ENCODE measurements around the gene NCOA4. TPM values are rescaled to one million over a fixed set of nuclear protein-coding genes. Genes with fewer than 3 reads are reported as not detected.

Gene NCOA4
- total RNA-seq, 1 experiment from 2014 or later = 68.0 TPM

GRCh38 chr10:46001187-46001756 is 29.2 kb downstream of the NCOA4 start:
- Histone ChIP-seq H3K27me3 (ENCODE audit: insufficient read depth, low read length) (no peaks in the 10 kb centered on the region), H3K27ac (ENCODE audit: low read depth, low read length) (no peak overlapping the region), H3K4me1 (ENCODE audit: control insufficient read depth in 1 of 2, insufficient read depth in 2 of 2, low read length in 2 of 2) (no peaks in the 10 kb centered on the region), H3K9me3 (ENCODE audit: control insufficient read depth in 1 of 2, insufficient read depth in 1 of 2, low read depth in 1 of 2, low read length in 2 of 2) (no peaks in the 10 kb centered on the region), H4K20me1 (ENCODE audit: insufficient read depth) (peaks cover 8% of the 10 kb centered on the region; the same call in 1 of the 2 replicates), H3K36me3 (ENCODE audit: control insufficient read depth in 1 of 2, insufficient read depth in 2 of 2, low read length in 2 of 2) (peaks cover 33 to 76% of the 10 kb centered on the region in 2 experiments), H3K4me2 (ENCODE audit: low read length) (no peak overlapping the region), H3K9ac (ENCODE audit: low read length) (no peak overlapping the region), H3K4me3 (replicated peaks in 1 of 2; ENCODE audit: low read depth in 1 of 2, low read length in 2 of 2) (no peak overlapping the region), H2AFZ (ENCODE audit: low read depth, low read length, poor library complexity, severe bottlenecking) (no peak overlapping the region), H3K79me2 (ENCODE audit: insufficient read depth, low read length) (peaks cover 54% of the 10 kb centered on the region), H3K9me2 (ENCODE audit: insufficient read depth) (no peaks in the 10 kb centered on the region)
- DNase-seq (ENCODE audit: low read depth, low spot score) (no peak), ATAC-seq (no peak)
- intact Hi-C loops (cut with micrococcal nuclease) = no loop called here
- RAD21 ChIA-PET (ENCODE audit: low non-redundant PET in 1 of 2, low total read pairs in 2 of 2, uncharacterized antibody in 2 of 2, unreplicated experiment in 2 of 2) = no interaction called here
- POLR2A ChIA-PET = interaction anchor here (1.3 kb wide), 1 partner anchor 21 kb away, joined by 5 read pairs; no protein-coding TSS in a partner anchor
- CTCF ChIA-PET = no interaction called here
- no TSS peak for BruUV-seq (replicated peaks)
- TF ChIP-seq SIN3A (IDR thresholded peaks at IDR 0.05; ENCODE audit: low read depth) (no peak), CTCF (IDR thresholded peaks at IDR 0.05 in 2 of 3, conservative IDR thresholded peaks at IDR 0.05 in 1 of 3; ENCODE audit: borderline replicate concordance in 1 of 3, insufficient read depth in 1 of 3, low read depth in 2 of 3, low read length in 2 of 3) (no peak), FOSL1 (IDR thresholded peaks at IDR 0.05; ENCODE audit: low read depth) (no peak), POLR2A (IDR thresholded peaks at IDR 0.05; ENCODE audit: borderline replicate concordance, extremely low read depth, insufficient read depth, insufficient read length) (no peak), SRF (IDR thresholded peaks at IDR 0.05; ENCODE audit: low read depth) (no peak), TCF7L2 (IDR thresholded peaks at IDR 0.05; ENCODE audit: borderline replicate concordance, extremely low read depth, insufficient read depth, insufficient read length) (no peak), SP1 (IDR thresholded peaks at IDR 0.05; ENCODE audit: low read depth) (no peak), YY1 (IDR thresholded peaks at IDR 0.05; ENCODE audit: extremely low read depth, insufficient replicate concordance, low read depth, low read length) (no peak)

Measured in HCT116 (cell line).